Esophagus muscularis mucosa (tissue), 3 donors: ENCODE results near the gene SDK1.

Experiments
- CTCF ChIP-seq, 3 experiments: fragments of 200-600 bp in 2 of 3; fragments of 450-650 bp in 1 of 3; sonication (generic) in 2 of 3; IDR thresholded peaks; one replicate each; pipeline ENCODE4 v1.5.1; 2017 to 2019; ENCODE audit warnings: antibody characterized with exemption in 3 of 3, mild to moderate bottlenecking in 2 of 3, moderate library complexity in 1 of 3
- POLR2A ChIP-seq: fragments of 450-650 bp; IDR thresholded peaks from one replicate; pipeline ENCODE4 v1.6.1; 2017; ENCODE audit warnings: antibody characterized with exemption, moderate library complexity, mild to moderate bottlenecking, low read depth

- TF ChIP-seq POLR2A (no peak), CTCF (IDR thresholded peaks at IDR 0.05) (no peak)
Observed at GRCh38 chr7:4185136-4185535, 884.1 kb downstream of the SDK1 start.
